ENCODE data around the gene ZFAND2B.

DNA sequence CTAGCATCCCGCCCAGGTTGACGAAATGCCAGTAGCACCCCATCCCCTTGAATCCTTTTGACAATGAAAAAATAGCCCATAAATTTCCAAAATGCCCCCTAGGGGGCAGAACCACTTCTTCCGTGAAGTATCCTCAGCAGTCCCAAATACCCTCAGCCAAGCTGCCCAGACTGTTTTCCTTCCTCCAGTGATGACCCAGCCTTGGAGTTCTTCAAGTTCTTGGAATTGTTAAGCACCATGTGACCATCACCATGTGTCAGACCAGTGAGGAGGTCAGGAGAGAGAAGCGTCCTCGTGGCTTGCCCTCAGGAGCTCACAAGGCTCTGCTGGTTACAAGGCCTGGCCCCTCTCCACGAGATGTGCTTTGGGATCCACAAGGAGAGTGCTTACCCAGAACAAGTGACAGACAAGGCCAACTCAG lies 35.3 kb upstream of the ZFAND2B start:
- TF ChIP-seq, protein P1, sequence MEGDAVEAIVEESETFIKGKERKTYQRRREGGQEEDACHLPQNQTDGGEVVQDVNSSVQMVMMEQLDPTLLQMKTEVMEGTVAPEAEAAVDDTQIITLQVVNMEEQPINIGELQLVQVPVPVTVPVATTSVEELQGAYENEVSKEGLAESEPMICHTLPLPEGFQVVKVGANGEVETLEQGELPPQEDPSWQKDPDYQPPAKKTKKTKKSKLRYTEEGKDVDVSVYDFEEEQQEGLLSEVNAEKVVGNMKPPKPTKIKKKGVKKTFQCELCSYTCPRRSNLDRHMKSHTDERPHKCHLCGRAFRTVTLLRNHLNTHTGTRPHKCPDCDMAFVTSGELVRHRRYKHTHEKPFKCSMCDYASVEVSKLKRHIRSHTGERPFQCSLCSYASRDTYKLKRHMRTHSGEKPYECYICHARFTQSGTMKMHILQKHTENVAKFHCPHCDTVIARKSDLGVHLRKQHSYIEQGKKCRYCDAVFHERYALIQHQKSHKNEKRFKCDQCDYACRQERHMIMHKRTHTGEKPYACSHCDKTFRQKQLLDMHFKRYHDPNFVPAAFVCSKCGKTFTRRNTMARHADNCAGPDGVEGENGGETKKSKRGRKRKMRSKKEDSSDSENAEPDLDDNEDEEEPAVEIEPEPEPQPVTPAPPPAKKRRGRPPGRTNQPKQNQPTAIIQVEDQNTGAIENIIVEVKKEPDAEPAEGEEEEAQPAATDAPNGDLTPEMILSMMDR (IDR thresholded peaks at IDR 0.05), result peak; percentile 51 to 70 (median 64)
- TF ChIP-seq POLR2A (IDR thresholded peaks at IDR 0.05), result no peak
